OCI-LY7 (cell line): ENCODE measurements around the gene SLC7A7. TPM values are rescaled to one million over a fixed set of nuclear protein-coding genes. Genes with fewer than 3 reads are reported as not detected.

Experiments
- BruUV-seq: library from RNA; stranded (reverse); fragments of 400-500 nt; replicated peaks from 2 replicates; lab custom pipeline; 2021; lab: Mats Ljungman, UMichigan
- CTCF ChIA-PET: fragments of 300-600 bp; sonication (Branson Sonifier 250); formaldehyde crosslinking; loops from one replicate; lab custom pipeline; 2022; ENCODE audit warnings: antibody characterized with exemption; ENCODE audit not compliant: unreplicated experiment; lab: Charles Lee
- POLR2A ChIA-PET: fragments of 300-600 bp; sonication (Branson Sonifier 250); formaldehyde crosslinking; loops from one replicate; lab custom pipeline; 2022; ENCODE audit warnings: antibody characterized with exemption; lab: Charles Lee
- DNase-seq: peaks from one replicate; pipeline ENCODE4 v3.0.0-alpha.2; 2015; ENCODE audit warnings: low spot score
- H2AFZ ChIP-seq: fragments of 200-600 bp; sonication (generic), shearing (Covaris generic); 2 replicates; pipeline ENCODE4 v1.6.1; 2014; ENCODE audit warnings: mild to moderate bottlenecking, antibody characterized with exemption, low read length, moderate library complexity
- H3K27ac ChIP-seq: fragments of 200-600 bp; sonication (generic); 2 replicates; pipeline ENCODE4 v1.5.1; 2014; ENCODE audit warnings: mixed run types, low read depth, mild to moderate bottlenecking, moderate library complexity, low read length, inconsistent platforms; ENCODE audit not compliant: poor library complexity, severe bottlenecking
- H3K36me3 ChIP-seq: fragments of 200-600 bp; sonication (generic); 2 replicates; pipeline ENCODE4 v1.6.1; 2014; ENCODE audit warnings: mild to moderate bottlenecking, antibody characterized with exemption, low read length, moderate library complexity, mixed read lengths; ENCODE audit not compliant: insufficient read depth
- H3K4me1 ChIP-seq: fragments of 200-600 bp; sonication (generic); 2 replicates; pipeline ENCODE4 v1.5.1; 2014; ENCODE audit warnings: mild to moderate bottlenecking, low read length; ENCODE audit not compliant: insufficient read depth, poor library complexity, severe bottlenecking
- H3K4me2 ChIP-seq: fragments of 200-600 bp; sonication (generic); 2 replicates; pipeline ENCODE4 v1.6.1; 2014; ENCODE audit warnings: mild to moderate bottlenecking, low read length
- H3K4me3 ChIP-seq: fragments of 200-600 bp; sonication (generic); 2 replicates; pipeline ENCODE4 v1.5.1; 2014; ENCODE audit warnings: mild to moderate bottlenecking, low read depth, low read length; ENCODE audit not compliant: poor library complexity, severe bottlenecking
- H3K79me2 ChIP-seq: fragments of 200-600 bp; sonication (generic); 2 replicates; pipeline ENCODE4 v1.6.1; 2016; ENCODE audit warnings: low read depth, mild to moderate bottlenecking, low read length, moderate library complexity, mixed read lengths; ENCODE audit not compliant: insufficient read depth
- H3K9me2 ChIP-seq: fragments of 200-600 bp; sonication (generic); 2 replicates; pipeline ENCODE4 v1.6.1; 2016; ENCODE audit warnings: mild to moderate bottlenecking, low read length, mixed read lengths; ENCODE audit not compliant: insufficient read depth
- H3K9me3 ChIP-seq: fragments of 200-600 bp; sonication (generic); 2 replicates; pipeline ENCODE4 v1.6.1; 2014; ENCODE audit warnings: mild to moderate bottlenecking, mixed run types, low read length, mixed read lengths
- H4K20me1 ChIP-seq: fragments of 200-600 bp; sonication (generic); 2 replicates; pipeline ENCODE4 v1.6.1; 2014; ENCODE audit warnings: mild to moderate bottlenecking, antibody characterized with exemption, low read length, moderate library complexity, mixed read lengths; ENCODE audit not compliant: insufficient read depth
- CTCF ChIP-seq: fragments of 200-600 bp; sonication (generic); conservative IDR thresholded peaks from 2 replicates; pipeline ENCODE4 v1.5.1; 2014; ENCODE audit warnings: mild to moderate bottlenecking, antibody characterized with exemption, low read length, moderate library complexity, mixed read lengths
- EZH2phosphoT487 ChIP-seq: fragments of 200-600 bp; sonication (generic); IDR thresholded peaks from 2 replicates; pipeline ENCODE4 v1.6.1; 2018; ENCODE audit warnings: low read depth, borderline replicate concordance, mild to moderate bottlenecking, mixed run types, antibody characterized with exemption, low read length, moderate library complexity, mixed read lengths
- intact Hi-C: fragments of 100-400 bp; cut with micrococcal nuclease; formaldehyde crosslinking; loops from one replicate; pipeline ENCODE4 v1.10.0; 2022; ENCODE audit not compliant: unreplicated experiment
- total RNA-seq, 2 experiments: library from RNA; depleted of rRNA in 1 of 2; stranded (reverse); fragments of >200 nt in 1 of 2; shearing (Covaris generic) in 1 of 2; gene quantifications; 2 replicates each; pipeline ENCODE4 v1.2.3, GENCODE V29; 2014 to 2022

SLC7A7 gene
- total RNA-seq, 2 experiments from 2014 or later = 30.6 to 59.2 TPM

GRCh38 chr14:22770481-22771187 is 44.6 kb downstream of the SLC7A7 start:
- H3K79me2 ChIP-seq = peaks cover 37% of the 10 kb centered on the region
- H3K9me3 ChIP-seq = no peaks in the 10 kb centered on the region
- intact Hi-C loops = no loop called here
- peaks cover 23% of the 10 kb centered on the region for H3K4me1 ChIP-seq
- ChIA-PET POLR2A (interaction anchor here (0.5 to 0.8 kb wide), 2 partner anchors 89 to 200 kb away, joined by 3 read pairs; no protein-coding TSS in a partner anchor), CTCF (no interaction called here)
- H3K27ac ChIP-seq = no peak overlapping the region
- H3K4me2 ChIP-seq = no peak overlapping the region
- H4K20me1 ChIP-seq = peaks cover 11% of the 10 kb centered on the region
- no peaks in the 10 kb centered on the region for H3K9me2 ChIP-seq
- TF ChIP-seq CTCF = no peak
- no peak for TF ChIP-seq EZH2phosphoT487
- no peak overlapping the region for H3K4me3 ChIP-seq
- no TSS peak for BruUV-seq
- H2AFZ ChIP-seq = no peak overlapping the region
- no peak for DNase-seq
- peaks cover 82% of the 10 kb centered on the region for H3K36me3 ChIP-seq

- H4K20me1 ChIP-seq = peaks cover 11% of the 10 kb centered on the region
- no peaks in the 10 kb centered on the region for H3K9me3 ChIP-seq
- ChIA-PET CTCF (interaction anchor here (0.6 kb wide), 1 partner anchor 205 kb away, joined by 3 read pairs; no protein-coding TSS in a partner anchor), POLR2A (interaction anchor here (0.9 kb wide), 1 partner anchor 22 kb away, joined by 4 read pairs; no protein-coding TSS in a partner anchor)
- BruUV-seq = no TSS peak
- DNase-seq = no peak
- intact Hi-C loops = loop anchor here (5.0 kb wide), 1 partner anchor 57 kb away; no protein-coding TSS in a partner anchor
- H3K36me3 ChIP-seq = peaks cover 70% of the 10 kb centered on the region
- peaks cover 28% of the 10 kb centered on the region for H3K4me1 ChIP-seq
- no peak for TF ChIP-seq EZH2phosphoT487
- no peak for TF ChIP-seq CTCF
- no peaks in the 10 kb centered on the region for H3K9me2 ChIP-seq
- H3K27ac ChIP-seq = no peak overlapping the region
- peaks cover 37% of the 10 kb centered on the region for H3K79me2 ChIP-seq
- H2AFZ ChIP-seq = no peak overlapping the region
- no peak overlapping the region for H3K4me2 ChIP-seq
- H3K4me3 ChIP-seq = no peak overlapping the region
Observed at GRCh38 chr14:22769369-22769768, 45.9 kb downstream of the SLC7A7 start.

GRCh38 chr14:22768947-22769346 is 46.3 kb downstream of the SLC7A7 start:
- Histone ChIP-seq H3K9me3 (no peaks in the 10 kb centered on the region), H3K4me2 (no peak overlapping the region), H3K36me3 (peaks cover 65% of the 10 kb centered on the region), H4K20me1 (peaks cover 11% of the 10 kb centered on the region), H3K79me2 (peaks cover 37% of the 10 kb centered on the region), H3K4me1 (peaks cover 28% of the 10 kb centered on the region), H3K9me2 (no peaks in the 10 kb centered on the region), H2AFZ (no peak overlapping the region), H3K4me3 (no peak overlapping the region), H3K27ac (no peak overlapping the region)
- intact Hi-C loops = loop anchor here (5.0 kb wide), 1 partner anchor 57 kb away; no protein-coding TSS in a partner anchor
- TF ChIP-seq EZH2phosphoT487 (no peak), CTCF (no peak)
- POLR2A ChIA-PET = interaction anchor here (0.9 kb wide), 1 partner anchor 22 kb away, joined by 4 read pairs; no protein-coding TSS in a partner anchor
- no peak for DNase-seq
- CTCF ChIA-PET = interaction anchor here (0.6 kb wide), 1 partner anchor 205 kb away, joined by 3 read pairs; no protein-coding TSS in a partner anchor
- BruUV-seq = no TSS peak
